Motor neuron (in vitro differentiated cells): Measurements from ENCODE around the gene TNFRSF6B. TPM values are rescaled to one million over a fixed set of nuclear protein-coding genes. Genes with fewer than 3 reads are reported as not detected.

Source experiments
- ATAC-seq, 8 experiments: fragments of 200-7000 bp; cut with Tn5 transposase; replicated peaks in 6 of 8; 2 replicates each; pipeline ENCODE4 v1.8.0; 2021; ENCODE audit warnings: mild to moderate bottlenecking in 8 of 8, moderate library complexity in 8 of 8
- H3K27ac ChIP-seq, 2 donors: fragments of 250-450 bp; sonication (Bioruptor Pico); 2 replicates each; pipeline ENCODE4 v1.9.0; 2021; ENCODE audit warnings: antibody characterized with exemption in 2 of 2, mild to moderate bottlenecking in 2 of 2, moderate library complexity in 1 of 2
- H3K4me1 ChIP-seq, 2 donors: fragments of 250-450 bp; sonication (Bioruptor Pico); replicated peaks in 1 of 2; 2 replicates each; pipeline ENCODE4 v1.6.1; 2021; ENCODE audit warnings: antibody characterized with exemption in 2 of 2, mild to moderate bottlenecking in 2 of 2, moderate library complexity in 1 of 2
- H3K4me3 ChIP-seq, 5 donors: fragments of 250-450 bp; sonication (Bioruptor Pico); 2 replicates each; pipeline ENCODE4 v1.9.0; 2021; ENCODE audit warnings: antibody characterized with exemption in 5 of 5, mild to moderate bottlenecking in 5 of 5, moderate library complexity in 4 of 5
- WGBS, 10 experiments: fragments of 450-650 bp; shearing (Covaris generic); methylation state at CpG; one replicate each; pipeline ENCODE4 v1.0.0; 2022; 5-methylcytosine and 5-hydroxymethylcytosine counted together
- in situ Hi-C, 9 experiments: fragments of 400-800 bp; cut with MboI; loops; one replicate each; pipeline ENCODE4 v1.15.0; 2021; ENCODE audit warnings: low sequenced_read_pairs in 9 of 9, low pct_unique_long_range_greater_than_20kb in 2 of 9; ENCODE audit not compliant: unreplicated experiment in 9 of 9
- total RNA-seq, 8 experiments: library from RNA; unstranded; fragments of 300-600 nt; gene quantifications; 2 replicates each; pipeline versions ENCODE4 v1.2.3 to v1.2.4, GENCODE V29; 2022

TNFRSF6B gene
- total RNA-seq, 8 experiments from 2014 or later = 0.22 to 1.1 (median 0.69) TPM; not detected in 3

DNA sequence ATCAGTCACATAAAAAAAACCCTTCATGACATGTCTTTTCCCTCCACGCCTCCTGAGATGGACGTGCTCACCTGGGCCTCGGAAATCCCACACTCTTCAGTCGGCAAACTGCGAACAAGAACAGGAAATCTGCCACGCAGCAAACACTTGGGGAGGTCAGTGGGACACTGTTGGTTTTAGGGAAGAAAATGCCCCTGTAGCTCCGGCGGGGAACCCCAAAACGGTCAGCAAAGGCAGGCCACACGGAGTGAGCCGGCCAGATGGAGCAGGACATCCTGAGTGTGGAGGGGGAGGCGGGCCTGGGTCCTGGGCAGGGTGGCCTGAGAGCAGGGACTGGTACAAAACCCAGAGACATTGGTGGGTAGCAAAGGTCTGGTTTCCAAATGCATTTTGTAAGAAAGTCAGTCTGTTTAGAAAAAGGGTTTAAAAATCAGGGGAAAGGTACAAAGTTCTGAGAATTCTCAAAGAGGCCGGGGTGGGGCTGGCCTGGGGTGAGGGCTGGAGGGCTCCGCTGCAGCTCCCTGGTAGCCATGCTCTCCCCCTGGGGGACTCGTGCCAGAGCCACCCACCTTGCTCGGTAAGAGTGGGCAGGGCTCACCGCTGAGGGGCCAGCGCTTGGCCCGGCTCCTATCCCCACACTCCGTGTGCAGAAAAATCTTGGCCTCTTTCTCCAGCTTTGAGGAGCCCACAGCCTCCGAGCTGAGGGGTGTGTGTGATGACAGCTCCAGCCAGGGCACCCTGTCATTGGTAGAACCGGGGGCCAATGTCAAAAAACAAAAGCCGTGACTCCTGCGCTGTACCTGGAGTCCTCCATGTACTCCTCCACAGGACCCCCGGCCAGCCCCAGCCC is 48.3 kb downstream of the TNFRSF6B start:
- no peak overlapping the region for H3K27ac ChIP-seq
- 60 to 100% (median 93%) methylated on average over 1 to 7 of the region's 25 CpGs; no CpG with 5 or more reads in 5 of the 10 experiments for WGBS, 10 experiments
- no peak overlapping the region for H3K4me3 ChIP-seq
- ATAC-seq = no peak
- H3K4me1 ChIP-seq = peaks cover 8 to 9% of the 10 kb centered on the region in 2 donors
- in situ Hi-C loops = no loop called here

DNA sequence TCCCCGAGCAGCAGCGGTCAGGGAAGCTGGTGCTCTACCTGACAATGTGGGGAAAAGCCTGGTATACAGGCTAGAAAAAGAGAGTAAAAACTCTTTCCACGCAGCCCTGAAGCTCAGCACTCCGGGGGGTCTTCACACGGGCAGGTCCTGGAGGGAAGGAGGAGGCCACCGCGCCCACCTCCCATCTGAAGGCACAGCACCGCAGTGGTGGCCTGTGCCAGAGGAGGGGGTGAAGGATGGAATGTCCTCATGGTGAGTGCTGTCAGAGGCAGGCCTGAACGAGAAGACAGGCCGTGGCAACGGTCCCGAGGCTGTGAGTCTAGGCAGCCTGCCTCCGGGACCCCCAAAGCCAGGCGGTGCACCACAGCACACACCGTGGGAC is 49.0 kb downstream of the TNFRSF6B start:
- H3K4me3 ChIP-seq = no peak overlapping the region
- H3K27ac ChIP-seq = no peak overlapping the region
- WGBS, 10 experiments = 58 to 92% (median 79%) methylated on average over 1 to 4 of the region's 15 CpGs; no CpG with 5 or more reads in 5 of the 10 experiments
- peaks cover 8 to 9% of the 10 kb centered on the region in 2 donors for H3K4me1 ChIP-seq
- no peak for ATAC-seq
- in situ Hi-C loops = no loop called here

GRCh38 chr20:63745961-63746731 is 49.7 kb downstream of the TNFRSF6B start:
- peak in 3 of 8 experiments; percentile 4 to 12 (median 6) for ATAC-seq
- no peak overlapping the region for H3K4me3 ChIP-seq
- no peak overlapping the region for H3K27ac ChIP-seq
- 73 to 100% (median 83%) methylated on average over 1 to 8 of the region's 26 CpGs; no CpG with 5 or more reads in 3 of the 10 experiments for WGBS, 10 experiments
- H3K4me1 ChIP-seq = peaks cover 8 to 10% of the 10 kb centered on the region in 2 donors
- in situ Hi-C loops = no loop called here

DNA sequence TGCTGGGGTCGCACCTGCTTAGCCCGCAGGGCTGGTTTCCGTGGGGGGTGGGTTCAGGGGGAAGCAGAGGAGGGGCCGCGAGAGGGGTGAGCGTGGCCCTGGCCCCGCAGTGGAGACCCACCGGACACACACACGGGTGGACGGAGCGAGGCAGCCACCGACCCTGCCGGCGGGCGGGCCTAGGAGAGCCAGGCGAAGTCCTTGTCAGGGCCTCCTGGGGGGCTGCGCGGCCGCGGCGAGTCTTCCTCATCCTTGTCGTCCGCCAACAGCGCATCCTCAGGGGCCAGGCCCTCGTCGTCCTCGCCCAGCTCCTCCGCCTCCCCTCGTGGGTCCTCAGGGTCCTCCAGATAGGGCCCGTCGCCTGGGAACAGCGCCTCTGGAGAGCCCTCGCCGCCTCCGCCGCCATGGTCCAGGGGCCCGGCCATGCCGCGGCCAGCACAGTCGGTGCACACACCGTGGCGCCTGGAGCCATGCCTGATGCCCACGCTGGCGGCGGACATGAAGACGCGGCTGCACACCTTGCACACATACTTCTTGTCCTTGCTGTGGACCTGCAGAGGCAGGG is 50.4 kb downstream of the TNFRSF6B start:
- Histone ChIP-seq H3K27ac (no peak overlapping the region), H3K4me1 (peaks cover 1 to 6% of the 10 kb centered on the region in 2 donors), H3K4me3 (no peak overlapping the region)
- in situ Hi-C loops = no loop called here
- 85% methylated on average over 11 of the region's 47 CpGs; no CpG with 5 or more reads in 9 of the 10 experiments for WGBS, 10 experiments
- peak in 2 of 8 experiments; percentile 1 for ATAC-seq

- WGBS, 10 experiments = no CpG with 5 or more reads among the region's 13 CpGs
- Histone ChIP-seq H3K4me1 (peaks cover 0 to 4% of the 10 kb centered on the region in 2 donors), H3K4me3 (no peak overlapping the region), H3K27ac (peak overlapping the region in 1 of 2 donors; percentile 2)
- ATAC-seq = peak in 5 of 8 experiments; percentile 4 to 16 (median 11)
- in situ Hi-C loops = no loop called here
These were observed 51.2 kb downstream of the TNFRSF6B start for GRCh38 chr20:63747622-63748069.

Other genes with a start within 250 kb of the TNFRSF6B start
- gene KCNQ2, start 224.0 kb upstream of the TNFRSF6B start, total RNA-seq = 100 to 1,000 TPM in 1 of 8 experiments, 10 to 100 TPM in 4, 1 to 10 TPM in 1, under 1 TPM in 2; 0.18 to 124 (median 58.4) TPM
- 100 to 1,000 TPM in 4 of 8 experiments, 10 to 100 TPM in 2, 1 to 10 TPM in 2; 2.8 to 390 (median 139) TPM for gene EEF1A2, start 197.6 kb upstream of the TNFRSF6B start, total RNA-seq
- gene PPDPF, start 175.9 kb upstream of the TNFRSF6B start, total RNA-seq = 100 to 1,000 TPM in 3 of 8 experiments, 10 to 100 TPM in 5; 12.8 to 270 (median 87.9) TPM
- 1 to 10 TPM in 1 of 8 experiments, under 1 TPM in 7; 0.10 to 1.6 (median 0.83) TPM for gene PTK6, start 159.3 kb upstream of the TNFRSF6B start, total RNA-seq
- gene SRMS, start 148.9 kb upstream of the TNFRSF6B start, total RNA-seq = under 1 TPM in 2 of 8 experiments, not detected in 6; 0.11 to 0.27 TPM
- 1 to 10 TPM in 5 of 8 experiments, under 1 TPM in 3; 0.36 to 3.5 (median 2.0) TPM for gene FNDC11, start 142.5 kb upstream of the TNFRSF6B start, total RNA-seq
- gene HELZ2, start 122.4 kb upstream of the TNFRSF6B start, total RNA-seq = 10 to 100 TPM in 5 of 8 experiments, 1 to 10 TPM in 3; 4.7 to 19.3 (median 14.1) TPM
- gene GMEB2, start 69.6 kb upstream of the TNFRSF6B start, total RNA-seq = 10 to 100 TPM in 2 of 8 experiments, 1 to 10 TPM in 6; 5.6 to 11.8 (median 8.4) TPM
- gene STMN3, start 43.2 kb upstream of the TNFRSF6B start, total RNA-seq = 100 to 1,000 TPM in 2 of 8 experiments, 10 to 100 TPM in 6; 14.5 to 155 (median 69.2) TPM
- 10 to 100 TPM in 5 of 8 experiments, 1 to 10 TPM in 3; 5.9 to 30.7 (median 11.0) TPM for gene RTEL1, start 38.3 kb upstream of the TNFRSF6B start, total RNA-seq
- 10 to 100 TPM; 22.7 to 45.5 (median 35.1) TPM for gene ARFRP1, start 11.3 kb downstream of the TNFRSF6B start, total RNA-seq
- gene ZGPAT, start 11.4 kb downstream of the TNFRSF6B start, total RNA-seq = 10 to 100 TPM; 10.4 to 28.3 (median 15.7) TPM
- 1 to 10 TPM; 2.5 to 8.8 (median 3.9) TPM for gene LIME1, start 40.0 kb downstream of the TNFRSF6B start, total RNA-seq
- 10 to 100 TPM; 19.8 to 57.5 (median 36.4) TPM for gene SLC2A4RG, start 43.1 kb downstream of the TNFRSF6B start, total RNA-seq
- 10 to 100 TPM in 5 of 8 experiments, 1 to 10 TPM in 3; 2.2 to 23.5 (median 16.2) TPM for gene ZBTB46, start 134.6 kb downstream of the TNFRSF6B start, total RNA-seq
- gene ABHD16B, start 164.8 kb downstream of the TNFRSF6B start, total RNA-seq = under 1 TPM in 1 of 8 experiments, not detected in 7; 0.60 TPM
- gene TPD52L2, start 168.6 kb downstream of the TNFRSF6B start, total RNA-seq = 100 to 1,000 TPM in 1 of 8 experiments, 10 to 100 TPM in 7; 41.3 to 108 (median 70.4) TPM
- 10 to 100 TPM; 31.7 to 80.7 (median 41.5) TPM for gene DNAJC5, start 198.5 kb downstream of the TNFRSF6B start, total RNA-seq